Measurements from ENCODE around the gene PRM3.

GRCh38 chr16:11320170-11320569 lies 46.7 kb upstream of the PRM3 start:
- TF ChIP-seq CTCF (optimal IDR thresholded peaks at IDR 0.05 in 1 of 3, IDR thresholded peaks at IDR 0.05 in 1 of 3, conservative IDR thresholded peaks at IDR 0.05 in 1 of 3; ENCODE audit: extremely low read depth in 1 of 3, insufficient read depth in 2 of 3, low read length in 3 of 3) = no peak
- no peak for TF ChIP-seq EZH2 (IDR thresholded peaks at IDR 0.05; ENCODE audit: low read length)

All from keratinocyte (primary cell).